Stimulated activated CD8-positive, alpha-beta memory T cell treated with anti-CD3 and anti-CD28 coated beads, Interleukin-15, amount 100 ng/mL, for 1 hour (primary cell): ENCODE measurements around the gene AUP1.
"Not testable (repeated sequence)": the region's sequence is repeated elsewhere in the genome, so short reads cannot be mapped to it uniquely, and the experiment has no call there.

ENCODE experiments used
- DNase-seq: peaks from one replicate; pipeline ENCODE4 v3.0.0-alpha.2; 2020; ENCODE audit warnings: low read depth

Gene AUP1

GRCh38 chr2:74529357-74530238, at the start of gene AUP1, which contains the start of gene HTRA2:
Gene AUP1, minus strand, starts transcription at chr2:74529706. Its CDS starts 77 bp downstream, at chr2:74529629.
Gene HTRA2, plus strand, starts transcription at chr2:74529933. Its CDS starts 74 bp downstream, at chr2:74530007.
- peak; percentile 65 for DNase-seq

- no peak for DNase-seq
Observed at GRCh38 chr2:74578408-74578807, 48.9 kb upstream of the AUP1 start.

- no peak for DNase-seq
Observed at GRCh38 chr2:74577448-74577847, 47.9 kb upstream of the AUP1 start.

- no peak for DNase-seq
Observed at GRCh38 chr2:74576863-74577229, 47.3 kb upstream of the AUP1 start.

- DNase-seq = no peak
Observed at GRCh38 chr2:74576211-74576862, 46.8 kb upstream of the AUP1 start.

GRCh38 chr2:74575320-74575719, 45.8 kb upstream of the AUP1 start:
- no peak for DNase-seq

- DNase-seq = no peak
Observed at GRCh38 chr2:74573747-74574562, 44.4 kb upstream of the AUP1 start.

- no peak for DNase-seq
Observed at GRCh38 chr2:74572178-74572925, 42.8 kb upstream of the AUP1 start.

GRCh38 chr2:74571058-74571457, 41.6 kb upstream of the AUP1 start:
- no peak for DNase-seq

- no peak for DNase-seq
Observed at GRCh38 chr2:74569686-74570085, 40.2 kb upstream of the AUP1 start.

- no peak for DNase-seq
Observed at GRCh38 chr2:74567881-74568280, 38.4 kb upstream of the AUP1 start.

GRCh38 chr2:74566754-74567085, 37.2 kb upstream of the AUP1 start:
- no peak for DNase-seq

GRCh38 chr2:74566076-74566753, 36.7 kb upstream of the AUP1 start:
- no peak for DNase-seq

- DNase-seq = no peak
Observed at GRCh38 chr2:74564222-74564621, 34.7 kb upstream of the AUP1 start.

GRCh38 chr2:74562126-74562775, 32.7 kb upstream of the AUP1 start:
- no peak for DNase-seq

- not testable (repeated sequence) for DNase-seq
Observed at GRCh38 chr2:74561022-74561421, 31.5 kb upstream of the AUP1 start.

GRCh38 chr2:74560591-74560990, 31.1 kb upstream of the AUP1 start:
- DNase-seq = no peak

- no peak for DNase-seq
Observed at GRCh38 chr2:74559912-74560311, 30.4 kb upstream of the AUP1 start.

- DNase-seq = no peak
Observed at GRCh38 chr2:74558284-74559230, 29.1 kb upstream of the AUP1 start.
